ENCODE data around the gene RUNX3. TPM values are rescaled to one million over a fixed set of nuclear protein-coding genes. Genes with fewer than 3 reads are reported as not detected.

RUNX3 gene
- total RNA-seq, 1 experiment from 2014 or later: 0.28 TPM

DNA sequence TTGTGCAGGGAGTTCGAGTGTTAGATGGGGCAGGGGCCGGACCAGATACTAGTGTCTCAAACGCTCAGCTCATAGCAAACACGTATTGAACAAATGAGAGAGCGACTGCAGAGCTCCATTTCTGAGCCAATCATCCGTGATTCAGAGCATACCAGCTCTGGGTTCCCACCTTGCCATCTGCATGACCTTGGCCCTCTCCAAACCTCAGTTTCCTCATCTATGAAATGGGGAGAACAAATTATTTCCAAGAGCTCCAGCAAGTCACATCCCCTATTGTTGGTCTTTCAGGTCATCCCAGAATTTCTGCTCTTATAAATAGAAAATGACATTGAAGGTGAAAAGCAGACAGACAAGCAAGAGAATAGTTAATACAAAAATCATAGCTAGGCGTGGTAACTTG is 10.2 kb upstream of the RUNX3 start:
- intact Hi-C loops (cut with micrococcal nuclease; ENCODE audit: unreplicated experiment): no loop called here
- H3K27me3 Mint-ChIP-seq (ENCODE audit: unreplicated experiment): peaks cover 83% of the 10 kb centered on the region
- H3K4me1 Mint-ChIP-seq (ENCODE audit: low read depth, unreplicated experiment): no peaks in the 10 kb centered on the region
- no peak for DNase-seq
- no TSS peak for BruUV-seq (replicated peaks)
- CTCF ChIA-PET: interaction anchor here (0.7 kb wide), 1 partner anchor 132 kb away, joined by 4 read pairs; no protein-coding TSS in a partner anchor
- H3K9me3 Mint-ChIP-seq (ENCODE audit: low read depth, unreplicated experiment): no peaks in the 10 kb centered on the region
- TF ChIP-seq, protein P1, sequence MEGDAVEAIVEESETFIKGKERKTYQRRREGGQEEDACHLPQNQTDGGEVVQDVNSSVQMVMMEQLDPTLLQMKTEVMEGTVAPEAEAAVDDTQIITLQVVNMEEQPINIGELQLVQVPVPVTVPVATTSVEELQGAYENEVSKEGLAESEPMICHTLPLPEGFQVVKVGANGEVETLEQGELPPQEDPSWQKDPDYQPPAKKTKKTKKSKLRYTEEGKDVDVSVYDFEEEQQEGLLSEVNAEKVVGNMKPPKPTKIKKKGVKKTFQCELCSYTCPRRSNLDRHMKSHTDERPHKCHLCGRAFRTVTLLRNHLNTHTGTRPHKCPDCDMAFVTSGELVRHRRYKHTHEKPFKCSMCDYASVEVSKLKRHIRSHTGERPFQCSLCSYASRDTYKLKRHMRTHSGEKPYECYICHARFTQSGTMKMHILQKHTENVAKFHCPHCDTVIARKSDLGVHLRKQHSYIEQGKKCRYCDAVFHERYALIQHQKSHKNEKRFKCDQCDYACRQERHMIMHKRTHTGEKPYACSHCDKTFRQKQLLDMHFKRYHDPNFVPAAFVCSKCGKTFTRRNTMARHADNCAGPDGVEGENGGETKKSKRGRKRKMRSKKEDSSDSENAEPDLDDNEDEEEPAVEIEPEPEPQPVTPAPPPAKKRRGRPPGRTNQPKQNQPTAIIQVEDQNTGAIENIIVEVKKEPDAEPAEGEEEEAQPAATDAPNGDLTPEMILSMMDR (IDR thresholded peaks at IDR 0.05; ENCODE audit: unreplicated experiment): no peak
- H3K4me3 Mint-ChIP-seq (ENCODE audit: low read depth, unreplicated experiment): no peak overlapping the region
- peaks cover 5% of the 10 kb centered on the region for H3K36me3 Mint-ChIP-seq (ENCODE audit: insufficient read depth, unreplicated experiment)
- no peak overlapping the region for H3K27ac Mint-ChIP-seq (ENCODE audit: unreplicated experiment)

DNA sequence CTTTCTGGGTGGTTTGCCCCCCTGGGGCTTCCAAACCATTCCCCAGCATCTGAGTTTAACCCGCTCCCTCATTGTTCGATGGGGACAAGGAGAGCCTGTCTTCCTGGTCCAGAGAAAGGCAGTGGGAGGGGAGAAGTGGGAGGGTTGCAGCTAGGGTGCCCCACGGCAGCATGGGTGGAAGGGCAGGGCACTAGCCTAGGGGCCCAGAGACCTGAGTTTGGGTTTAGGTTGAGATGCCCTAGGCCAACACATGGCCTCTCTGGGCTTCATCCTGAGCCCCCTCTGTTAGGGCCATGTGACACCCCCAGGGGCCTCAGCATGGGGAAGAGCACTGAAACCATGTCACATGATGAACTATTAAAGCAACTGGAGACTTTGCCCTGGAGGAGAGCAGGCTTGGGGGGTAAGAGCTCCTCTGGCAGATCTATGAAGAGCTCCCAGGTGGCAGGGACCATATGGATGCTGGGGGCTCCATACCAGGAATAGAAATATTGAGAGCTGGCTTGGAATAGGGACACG is 9.7 kb upstream of the RUNX3 start:
- TF ChIP-seq, protein P1 (IDR thresholded peaks at IDR 0.05; ENCODE audit: unreplicated experiment): no peak
- CTCF ChIA-PET: no interaction called here
- Mint-ChIP-seq H3K27me3 (ENCODE audit: unreplicated experiment) (peaks cover 84% of the 10 kb centered on the region), H3K36me3 (ENCODE audit: insufficient read depth, unreplicated experiment) (peaks cover 5% of the 10 kb centered on the region), H3K27ac (ENCODE audit: unreplicated experiment) (no peak overlapping the region), H3K4me3 (ENCODE audit: low read depth, unreplicated experiment) (no peak overlapping the region), H3K9me3 (ENCODE audit: low read depth, unreplicated experiment) (no peaks in the 10 kb centered on the region), H3K4me1 (ENCODE audit: low read depth, unreplicated experiment) (no peaks in the 10 kb centered on the region)
- intact Hi-C loops (cut with micrococcal nuclease; ENCODE audit: unreplicated experiment): no loop called here
- no peak for DNase-seq
- BruUV-seq (replicated peaks): no TSS peak

DNA sequence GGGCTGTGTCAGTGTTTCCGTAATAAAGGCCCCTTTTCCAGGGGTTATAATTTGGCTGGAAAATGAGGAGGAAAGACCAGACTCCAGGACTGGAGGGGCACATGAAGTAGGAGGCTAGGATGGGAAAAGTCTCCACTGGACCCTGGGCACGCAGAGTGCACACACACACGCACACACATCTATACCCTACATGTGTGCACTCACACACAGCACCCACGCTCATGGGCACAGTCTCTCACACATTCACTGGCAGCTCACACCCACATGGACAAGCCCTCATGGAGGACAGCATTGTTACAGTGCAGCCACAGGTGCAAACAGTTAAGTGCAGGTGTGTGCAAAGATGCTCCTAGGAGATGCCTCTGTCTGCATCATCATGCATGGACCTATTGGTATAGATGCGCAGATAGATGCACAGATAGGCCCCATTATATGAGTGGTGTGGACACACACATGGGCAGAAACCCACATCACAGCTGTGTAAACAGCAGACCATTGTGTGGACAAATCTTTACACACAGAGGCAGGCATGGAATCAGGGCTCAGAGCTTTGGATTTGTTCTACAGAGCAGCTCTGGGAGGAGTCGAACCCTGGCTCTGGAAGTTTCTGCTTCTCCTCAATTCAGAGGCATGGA is 9.1 kb upstream of the RUNX3 start:
- TF ChIP-seq, protein P1 (IDR thresholded peaks at IDR 0.05; ENCODE audit: unreplicated experiment): no peak
- Mint-ChIP-seq H3K36me3 (ENCODE audit: insufficient read depth, unreplicated experiment) (peaks cover 5% of the 10 kb centered on the region), H3K27ac (ENCODE audit: unreplicated experiment) (no peak overlapping the region), H3K4me1 (ENCODE audit: low read depth, unreplicated experiment) (no peaks in the 10 kb centered on the region), H3K27me3 (ENCODE audit: unreplicated experiment) (peaks cover 84% of the 10 kb centered on the region), H3K9me3 (ENCODE audit: low read depth, unreplicated experiment) (no peaks in the 10 kb centered on the region), H3K4me3 (ENCODE audit: low read depth, unreplicated experiment) (no peak overlapping the region)
- CTCF ChIA-PET: no interaction called here
- BruUV-seq (replicated peaks): no TSS peak
- no peak for DNase-seq
- intact Hi-C loops (cut with micrococcal nuclease; ENCODE audit: unreplicated experiment): no loop called here

DNA sequence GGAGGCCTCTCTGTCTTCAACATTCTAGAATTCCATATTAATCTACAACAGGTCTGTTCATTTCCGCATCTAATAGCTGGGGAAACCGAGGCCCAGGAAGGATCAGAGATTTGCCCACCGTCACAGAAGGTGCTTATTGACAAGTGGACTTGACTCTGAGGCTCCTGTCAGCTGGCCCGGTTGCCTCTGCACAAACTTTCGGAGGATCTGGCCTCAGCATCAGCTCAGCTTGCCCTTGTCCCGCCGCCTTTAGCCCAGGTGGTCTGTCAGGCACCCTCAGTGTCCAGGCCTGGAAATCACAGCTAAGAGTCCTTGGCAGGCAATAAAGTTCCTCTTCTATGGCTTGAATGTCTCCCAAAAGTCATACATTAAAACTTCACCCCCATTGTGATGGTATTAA is 8.2 kb upstream of the RUNX3 start:
- TF ChIP-seq, protein P1 (IDR thresholded peaks at IDR 0.05; ENCODE audit: unreplicated experiment): no peak
- intact Hi-C loops (cut with micrococcal nuclease; ENCODE audit: unreplicated experiment): no loop called here
- Mint-ChIP-seq H3K4me3 (ENCODE audit: low read depth, unreplicated experiment) (no peak overlapping the region), H3K9me3 (ENCODE audit: low read depth, unreplicated experiment) (no peaks in the 10 kb centered on the region), H3K4me1 (ENCODE audit: low read depth, unreplicated experiment) (no peaks in the 10 kb centered on the region), H3K27me3 (ENCODE audit: unreplicated experiment) (peaks cover 84% of the 10 kb centered on the region), H3K27ac (ENCODE audit: unreplicated experiment) (no peak overlapping the region), H3K36me3 (ENCODE audit: insufficient read depth, unreplicated experiment) (peaks cover 5% of the 10 kb centered on the region)
- no TSS peak for BruUV-seq (replicated peaks)
- CTCF ChIA-PET: no interaction called here
- no peak for DNase-seq
